A549 treated with RU486 at 1 μM for 4 hours (cell line): ENCODE data around the gene EBNA1BP2. TPM values are rescaled to one million over a fixed set of nuclear protein-coding genes. Genes with fewer than 3 reads are reported as not detected.

ENCODE experiments used
- total RNA-seq: library from RNA; stranded (reverse); fragments of 200-300 nt; extraction: Qiagen RNA extraction; gene quantifications from 5 replicates; pipeline ENCODE4 v1.2.3, GENCODE V29; 2022; ENCODE audit warnings: low read depth

The EBNA1BP2 gene
- total RNA-seq: 177 to 217 TPM (median 193 TPM) in 5 replicates

GRCh38 chr1:43171876-43172526 is at the start of gene EBNA1BP2, which contains the start of gene CFAP57:
TSS of gene EBNA1BP2 (minus strand) at chr1:43172290. CDS start at chr1:43172118, 172 bp downstream.
TSS of gene CFAP57 (plus strand) at chr1:43172330. CDS start at chr1:43172754, 424 bp downstream.

Other genes starting within 250 kb of the EBNA1BP2 start
- 114 to 141 TPM (median 136 TPM) in 5 replicates for gene SLC2A1, start 213.4 kb downstream of the EBNA1BP2 start, total RNA-seq
- gene CFAP57, start within 50 bp of the EBNA1BP2 start, total RNA-seq: 0.26 to 0.84 TPM (median 0.29 TPM) in 5 replicates
- gene TMEM125, start 97.7 kb upstream of the EBNA1BP2 start, total RNA-seq: not detected in 5 replicates
- gene C1orf210, start 113.3 kb upstream of the EBNA1BP2 start, total RNA-seq: not detected in 5 replicates
- gene TIE1, start 128.7 kb upstream of the EBNA1BP2 start, total RNA-seq: 0.03 TPM in 1 of 5 replicates, not detected in the others
- 0.31 TPM in 1 of 5 replicates, not detected in the others for gene MPL, start 165.5 kb upstream of the EBNA1BP2 start, total RNA-seq
- gene CDC20, start 186.7 kb upstream of the EBNA1BP2 start, total RNA-seq: 174 to 213 TPM (median 193 TPM) in 5 replicates
- 138 to 163 TPM (median 143 TPM) in 5 replicates for gene ELOVL1, start 195.7 kb upstream of the EBNA1BP2 start, total RNA-seq
- gene MED8, start 217.5 kb upstream of the EBNA1BP2 start, total RNA-seq: 34.9 to 41.5 TPM (median 36.7 TPM) in 5 replicates
- 4.9 to 7.9 TPM (median 6.6 TPM) in 5 replicates for gene SZT2, start 217.6 kb upstream of the EBNA1BP2 start, total RNA-seq